Measurements from ENCODE around the gene SLC9A3. TPM values are rescaled to one million over a fixed set of nuclear protein-coding genes. Genes with fewer than 3 reads are reported as not detected.
"Not testable (repeated sequence)": the region's sequence is repeated elsewhere in the genome, so short reads cannot be mapped to it uniquely, and the experiment has no call there.

The SLC9A3 gene
- total RNA-seq, 1 experiment from 2014 or later, result 1.8 TPM

DNA sequence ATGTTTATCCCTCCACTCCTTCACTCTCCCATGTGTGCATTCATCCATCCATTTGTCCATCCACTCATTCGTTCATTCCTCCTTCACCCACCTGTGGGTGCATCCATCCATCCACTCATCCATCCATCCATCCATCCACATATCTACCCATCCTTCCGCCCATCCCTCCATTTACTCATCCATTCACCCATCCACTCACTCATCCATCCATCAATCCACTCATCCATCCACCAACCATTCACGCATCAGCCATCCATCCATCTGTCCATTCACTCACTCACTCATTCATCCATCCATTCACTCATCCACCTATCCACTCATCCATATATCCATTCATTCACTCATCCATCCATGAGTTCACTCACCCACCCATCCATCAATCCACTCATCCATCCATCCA, 7.3 kb downstream of the SLC9A3 start:
- in situ Hi-C loops (cut with HindIII; ENCODE audit: low pct_unique_long_range_greater_than_20kb, low sequenced_read_pairs), result no loop called here

DNA sequence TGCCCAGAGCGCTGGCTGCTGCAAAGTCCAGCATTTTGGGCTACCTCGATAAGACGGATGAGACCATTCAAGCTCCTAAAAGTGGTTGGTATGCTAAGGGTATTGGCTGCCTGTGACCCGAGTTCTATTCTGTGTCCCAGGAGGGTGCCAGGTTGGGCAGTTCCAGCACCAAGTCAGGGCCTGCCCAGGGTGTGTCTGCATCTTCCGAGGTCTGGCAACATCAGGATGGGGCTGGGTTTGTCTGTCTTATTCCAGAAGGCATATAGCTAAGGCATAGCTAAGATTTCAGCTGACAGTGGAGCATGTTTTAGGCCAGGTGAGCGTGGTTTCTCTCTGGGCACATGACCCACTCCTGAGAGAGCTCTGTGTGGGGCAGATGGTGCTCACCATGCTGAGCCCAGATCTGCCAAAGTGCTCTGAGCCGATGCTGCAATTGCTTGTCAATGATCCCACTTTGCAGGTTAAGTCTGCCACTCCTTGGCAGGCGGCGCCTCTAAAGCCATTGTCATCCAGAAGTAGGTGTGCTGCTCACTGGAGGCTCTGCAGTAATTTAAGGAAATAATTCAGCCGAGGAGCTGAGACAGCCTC, 7.8 kb downstream of the SLC9A3 start:
- in situ Hi-C loops (cut with HindIII; ENCODE audit: low pct_unique_long_range_greater_than_20kb, low sequenced_read_pairs), result no loop called here
- DNase-seq (ENCODE audit: low read depth), result no peak

More for the DNA sequence above, 7.3 kb downstream of the SLC9A3 start:
- no peak for DNase-seq (ENCODE audit: low read depth)

DNA sequence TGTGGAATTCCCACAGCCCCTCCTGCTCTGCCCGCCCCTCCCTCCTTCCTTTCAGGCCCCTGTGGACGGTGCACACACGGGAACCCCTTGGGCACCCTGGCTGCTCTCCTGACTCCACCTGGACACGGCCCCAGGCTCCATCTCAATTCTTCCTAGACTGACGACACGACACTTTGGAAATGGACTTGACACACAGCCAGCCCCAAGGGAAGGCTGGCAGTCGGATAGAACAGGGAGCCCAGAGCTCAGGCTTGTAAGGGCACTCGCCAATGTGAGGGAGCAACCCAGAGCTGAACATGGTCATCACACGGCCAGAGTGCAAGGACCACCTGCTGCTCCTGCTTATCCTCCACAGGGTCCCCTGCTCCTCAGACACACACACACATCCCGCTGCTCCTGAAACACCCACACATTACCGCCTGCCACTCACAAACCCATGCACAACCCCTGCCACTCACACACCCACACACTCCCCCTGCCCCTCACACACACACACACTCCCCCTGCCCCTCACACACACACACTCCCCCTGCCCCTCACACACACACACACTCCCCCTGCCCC, 8.9 kb downstream of the SLC9A3 start:
- DNase-seq (ENCODE audit: low read depth), result no peak
- in situ Hi-C loops (cut with HindIII; ENCODE audit: low pct_unique_long_range_greater_than_20kb, low sequenced_read_pairs), result no loop called here

DNA sequence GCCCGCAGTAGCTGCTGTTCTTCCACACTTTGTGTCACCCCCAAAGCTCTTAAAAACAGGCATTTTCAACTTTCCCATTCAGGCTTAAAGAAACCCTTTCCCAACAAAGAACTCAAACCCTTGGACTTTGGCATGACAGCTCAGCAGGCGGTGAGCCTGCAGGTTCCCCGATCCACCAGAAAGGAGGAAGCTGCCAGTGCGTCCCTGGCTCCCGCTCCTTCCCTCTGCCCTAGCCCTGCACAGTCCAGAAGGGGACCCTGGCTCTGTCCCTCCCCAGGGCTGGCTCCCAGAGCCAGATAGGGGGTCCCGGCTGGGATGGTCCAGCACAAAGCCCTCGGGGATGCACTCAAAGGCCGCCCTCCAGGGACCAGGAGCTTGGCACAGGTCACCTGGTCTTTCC, 9.6 kb downstream of the SLC9A3 start:
- in situ Hi-C loops (cut with HindIII; ENCODE audit: low pct_unique_long_range_greater_than_20kb, low sequenced_read_pairs), result no loop called here
- DNase-seq (ENCODE audit: low read depth), result no peak

DNA sequence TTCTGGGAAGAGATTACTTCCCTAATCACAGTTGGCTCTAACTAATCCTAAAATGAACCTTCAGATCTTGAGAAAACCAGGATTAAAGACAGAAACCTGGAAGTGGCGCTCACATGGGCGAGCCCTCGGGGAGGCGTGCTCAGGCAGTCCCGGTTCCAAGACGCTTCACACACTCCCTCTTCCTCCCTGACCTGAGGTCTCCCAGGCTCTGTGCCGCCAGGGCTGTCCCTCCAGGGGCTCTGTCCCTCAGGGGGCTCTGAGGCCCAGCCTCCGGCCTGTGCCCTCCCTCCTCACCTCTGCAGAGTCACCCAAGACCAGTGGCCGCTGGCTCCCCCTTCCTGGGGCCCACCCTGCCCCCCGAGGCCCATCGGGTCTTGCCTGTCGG, 10.2 kb downstream of the SLC9A3 start:
- in situ Hi-C loops (cut with HindIII; ENCODE audit: low pct_unique_long_range_greater_than_20kb, low sequenced_read_pairs), result no loop called here
- DNase-seq (ENCODE audit: low read depth), result no peak

DNA sequence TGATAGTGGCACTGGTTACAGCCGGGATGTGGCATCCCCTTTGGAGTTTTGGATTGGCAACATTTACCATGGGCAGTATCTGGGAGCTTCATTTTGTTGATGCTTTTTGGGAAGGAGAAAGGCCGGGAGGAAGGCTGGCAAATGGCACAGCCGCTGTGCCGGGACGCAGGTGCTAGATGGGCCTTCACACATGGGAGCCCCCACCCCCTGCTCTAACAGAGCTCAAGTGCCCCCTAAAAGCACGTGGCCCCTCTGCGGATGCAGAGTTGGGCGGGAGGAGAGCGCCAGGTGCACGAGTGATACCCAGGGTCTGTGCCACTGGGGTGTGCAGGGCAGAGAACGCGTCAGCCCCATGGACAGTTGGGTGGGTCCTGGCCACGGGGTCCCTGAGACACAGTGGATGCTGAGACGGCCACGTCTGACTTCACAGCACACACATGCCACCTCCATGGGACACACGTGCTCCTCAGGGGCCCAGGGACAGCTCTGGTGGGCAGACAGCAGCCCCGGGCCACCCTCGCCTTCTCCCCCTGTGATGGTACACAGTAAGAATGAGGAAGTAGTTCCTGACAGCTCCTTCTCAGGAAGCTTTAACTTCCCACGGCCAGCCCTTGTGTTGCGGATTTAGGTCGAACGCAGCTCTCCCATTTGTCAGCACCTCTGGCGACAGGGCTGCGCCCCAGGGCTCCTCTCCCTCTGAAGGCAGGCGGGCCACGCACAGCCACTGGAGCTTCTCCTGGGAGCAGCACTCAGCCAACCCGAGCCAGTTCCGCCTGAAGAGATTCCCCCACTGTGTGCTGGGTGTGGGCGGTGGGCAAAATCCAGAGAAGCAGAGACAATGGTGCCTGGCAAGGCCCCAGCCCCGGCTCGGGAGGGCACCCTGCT, 10.8 kb downstream of the SLC9A3 start:
- in situ Hi-C loops (cut with HindIII; ENCODE audit: low pct_unique_long_range_greater_than_20kb, low sequenced_read_pairs), result no loop called here
- DNase-seq (ENCODE audit: low read depth), result no peak

DNA sequence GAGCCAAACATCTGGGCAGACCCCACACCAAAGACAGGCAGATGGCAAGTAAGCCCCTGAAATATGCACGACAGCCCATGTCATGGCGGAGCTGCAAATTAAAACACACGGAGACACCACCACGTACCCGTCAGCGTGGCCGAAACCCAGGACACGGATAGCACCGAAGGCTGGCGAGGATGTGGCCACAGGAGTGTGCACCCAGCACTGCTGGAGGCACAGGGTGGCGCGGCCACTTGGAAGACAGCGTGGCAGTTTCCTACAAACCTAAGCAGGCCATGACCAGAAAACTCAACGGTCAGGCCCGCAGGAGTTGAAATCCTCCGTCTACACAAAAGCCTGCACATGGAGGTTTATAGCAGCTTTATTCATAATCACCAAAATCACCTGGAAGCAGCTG, 12.8 kb downstream of the SLC9A3 start:
- DNase-seq (ENCODE audit: low read depth), result no peak
- in situ Hi-C loops (cut with HindIII; ENCODE audit: low pct_unique_long_range_greater_than_20kb, low sequenced_read_pairs), result no loop called here

DNA sequence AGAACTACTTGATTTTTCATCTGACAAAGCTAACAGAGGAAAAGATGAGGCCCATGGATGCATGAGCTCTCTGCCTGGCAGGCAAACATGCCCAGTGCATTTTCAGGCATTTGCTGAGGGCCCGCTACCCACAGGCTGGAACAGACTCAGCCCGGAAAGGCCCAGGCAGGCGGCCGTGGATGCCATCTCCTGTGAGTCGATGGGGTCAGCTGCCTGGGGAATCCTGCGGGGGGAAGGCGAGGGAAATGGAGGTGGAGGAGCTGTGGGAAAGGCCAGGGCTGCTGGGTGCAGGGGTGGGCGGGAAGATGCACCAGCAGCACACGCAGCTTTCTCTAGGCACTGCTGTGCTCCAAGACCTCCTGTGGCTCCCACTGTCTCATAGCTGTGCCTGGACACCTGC, 13.7 kb downstream of the SLC9A3 start:
- DNase-seq (ENCODE audit: low read depth), result no peak
- in situ Hi-C loops (cut with HindIII; ENCODE audit: low pct_unique_long_range_greater_than_20kb, low sequenced_read_pairs), result no loop called here

DNA sequence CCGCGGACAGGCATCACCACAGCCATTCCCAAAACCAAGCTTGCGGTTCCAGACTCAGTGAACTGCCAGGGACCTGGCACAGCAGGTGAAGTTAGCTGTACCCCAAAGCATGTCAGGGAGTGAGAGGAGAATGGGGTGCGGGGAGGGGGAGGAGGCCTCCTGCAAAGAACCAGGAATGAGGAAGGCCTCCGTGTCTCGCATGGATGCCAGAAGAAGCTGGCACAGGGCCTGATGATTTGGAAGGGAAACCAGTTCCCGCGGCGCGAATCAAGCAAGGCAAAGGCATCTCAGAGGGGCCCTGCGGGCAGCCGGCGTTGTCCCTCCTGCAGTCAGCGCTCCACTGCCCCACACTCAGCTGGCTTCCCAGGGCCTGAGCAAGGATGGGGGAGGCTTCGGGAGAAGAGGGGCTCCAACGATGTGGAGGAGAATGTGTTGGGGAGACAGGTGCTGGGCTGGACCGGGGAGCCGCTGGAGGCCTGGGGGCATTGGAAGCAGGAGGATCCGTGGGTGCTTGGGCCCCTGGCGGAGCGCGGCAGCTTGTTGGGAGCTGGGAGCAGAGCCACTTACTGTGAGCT, 14.6 kb downstream of the SLC9A3 start:
- no peak for DNase-seq (ENCODE audit: low read depth)
- in situ Hi-C loops (cut with HindIII; ENCODE audit: low pct_unique_long_range_greater_than_20kb, low sequenced_read_pairs), result no loop called here

DNA sequence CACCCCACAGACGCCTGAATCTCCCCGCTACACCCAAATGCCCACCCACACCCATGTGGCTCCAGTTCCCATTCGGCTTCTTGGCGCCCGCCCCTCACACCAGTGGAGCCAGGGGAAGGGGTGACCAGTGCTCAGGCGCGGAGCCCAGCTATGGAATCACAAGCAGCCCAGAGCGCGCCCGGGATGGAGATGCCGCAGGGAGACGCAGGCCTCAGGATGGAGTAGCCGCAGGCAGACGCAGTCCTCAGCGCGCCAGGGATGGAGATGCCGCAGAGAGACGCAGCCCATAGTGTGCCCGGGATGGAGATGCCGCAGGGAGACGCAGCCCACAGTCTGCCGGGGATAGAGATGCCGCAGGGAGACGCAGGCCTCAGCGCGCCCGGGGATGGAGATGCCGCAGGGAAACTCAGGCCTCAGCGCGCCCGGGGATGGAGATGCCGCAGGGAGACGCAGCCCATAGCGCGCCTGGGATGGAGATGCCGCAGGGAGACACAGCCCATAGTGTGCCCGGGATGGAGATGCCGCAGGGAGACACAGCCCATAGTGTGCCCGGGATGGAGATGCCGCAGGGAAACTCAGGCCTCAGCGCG, 16.2 kb downstream of the SLC9A3 start:
- not testable (repeated sequence) for DNase-seq (ENCODE audit: low read depth)

DNA sequence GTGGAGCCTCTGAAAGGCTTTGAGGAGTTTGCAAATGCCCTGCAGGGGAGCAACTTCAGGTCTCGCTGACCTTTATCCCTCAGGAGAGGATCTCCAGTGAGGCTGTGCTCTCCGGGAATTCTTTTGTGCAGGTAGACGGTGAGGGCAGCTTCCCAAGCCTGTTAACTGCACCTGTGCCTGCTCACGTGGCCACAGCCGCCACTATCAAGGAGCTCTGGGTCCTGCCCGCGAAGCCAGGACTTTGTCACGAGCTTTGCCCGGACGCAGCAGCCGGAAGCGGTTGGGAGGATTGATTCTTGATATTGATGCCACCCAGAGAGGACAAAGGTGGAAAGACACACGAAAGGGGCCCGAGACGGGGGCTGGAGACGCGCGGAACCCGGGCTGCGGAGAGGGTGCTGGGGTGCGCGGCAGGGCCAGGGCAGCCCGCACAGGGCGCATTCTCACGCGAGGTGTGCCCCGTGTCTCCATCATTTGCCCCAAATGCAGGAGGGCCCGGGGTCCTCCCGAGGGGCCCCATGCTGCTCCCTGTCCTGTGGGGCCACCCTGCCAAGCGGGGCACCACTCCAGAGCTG, 18.2 kb downstream of the SLC9A3 start:
- in situ Hi-C loops (cut with HindIII; ENCODE audit: low pct_unique_long_range_greater_than_20kb, low sequenced_read_pairs), result no loop called here
- no peak for DNase-seq (ENCODE audit: low read depth)

More for the DNA sequence above, 16.2 kb downstream of the SLC9A3 start:
- in situ Hi-C loops (cut with HindIII; ENCODE audit: low pct_unique_long_range_greater_than_20kb, low sequenced_read_pairs), result not testable (repeated sequence)

DNA sequence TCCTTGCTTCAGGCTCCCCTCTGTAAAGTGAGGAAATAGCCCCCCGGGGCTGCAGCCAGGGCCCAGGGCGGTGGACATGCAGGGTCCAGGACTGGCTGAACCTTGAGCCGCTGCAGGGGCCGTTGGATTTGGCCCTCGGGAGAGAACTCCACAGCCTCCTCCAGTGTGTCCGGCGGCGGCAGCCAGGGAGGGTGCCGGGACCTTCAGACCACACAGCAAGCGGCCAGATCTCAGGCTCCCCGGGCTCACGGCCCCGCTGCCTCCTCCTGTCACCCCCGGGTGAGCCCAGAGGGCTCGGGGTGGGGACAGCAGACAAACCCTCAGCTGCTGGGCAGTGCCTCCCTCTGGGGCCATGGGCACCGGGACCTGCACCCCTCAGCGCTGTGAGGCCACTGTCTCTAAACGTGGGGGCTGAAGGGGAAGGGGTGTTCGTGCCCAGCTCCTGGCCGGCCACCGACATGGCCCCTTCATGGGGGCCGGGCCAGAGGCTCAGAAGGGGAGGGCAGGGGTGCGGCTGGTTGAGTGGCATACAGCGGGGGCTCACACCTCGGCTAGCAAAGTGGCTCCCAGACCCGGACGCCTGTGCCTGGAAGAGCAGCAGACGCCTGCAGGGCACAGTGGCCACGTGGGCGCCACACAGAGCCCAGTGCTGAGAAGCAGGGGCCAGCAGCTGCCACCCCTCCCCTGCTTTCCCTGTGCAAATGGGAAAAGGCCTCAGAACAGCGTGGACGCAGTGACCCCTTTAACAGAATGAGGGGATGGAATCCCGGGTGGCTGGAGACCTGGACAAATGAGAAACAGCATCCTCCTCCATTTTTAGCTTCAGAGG, 19.7 kb downstream of the SLC9A3 start:
- in situ Hi-C loops (cut with HindIII; ENCODE audit: low pct_unique_long_range_greater_than_20kb, low sequenced_read_pairs), result no loop called here

DNA sequence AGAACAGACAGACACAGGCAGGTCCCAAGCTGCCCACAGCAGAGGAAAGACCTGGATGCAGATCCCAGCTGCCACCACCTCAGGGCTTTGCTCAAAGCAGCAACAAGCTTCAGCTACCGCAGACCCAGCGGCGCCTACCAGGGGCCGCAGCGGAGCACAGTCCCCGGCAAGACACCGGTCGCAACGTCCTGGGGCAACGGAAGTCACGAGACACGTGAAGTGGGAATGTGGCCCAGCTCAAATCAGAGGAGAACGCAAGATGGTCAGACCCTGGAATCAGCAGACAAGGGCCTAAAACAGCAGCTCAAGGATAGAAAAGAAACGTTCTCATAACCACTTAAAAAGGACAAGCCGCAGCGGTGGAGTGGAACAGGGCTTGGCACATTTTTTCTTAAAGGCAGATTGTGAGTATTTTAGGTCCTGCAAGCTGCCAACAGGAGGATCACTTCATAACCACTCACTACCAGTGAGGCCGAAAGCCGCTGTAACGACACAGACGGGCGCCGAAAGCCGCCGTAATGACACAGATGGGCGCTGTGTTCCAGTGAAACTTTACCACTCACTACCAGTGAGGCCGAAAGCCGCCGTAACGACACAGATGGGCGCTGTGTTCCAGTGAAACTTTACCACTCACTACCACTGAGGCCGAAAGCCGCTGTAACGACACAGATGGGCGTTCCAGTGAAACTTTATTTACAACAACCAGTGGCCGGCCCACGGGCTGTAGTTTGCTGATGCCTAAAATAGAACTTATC, 21.7 kb downstream of the SLC9A3 start:
- in situ Hi-C loops (cut with HindIII; ENCODE audit: low pct_unique_long_range_greater_than_20kb, low sequenced_read_pairs), result no loop called here
- DNase-seq (ENCODE audit: low read depth), result no peak

More for the DNA sequence above, 19.7 kb downstream of the SLC9A3 start:
- no peak for DNase-seq (ENCODE audit: low read depth)

DNA sequence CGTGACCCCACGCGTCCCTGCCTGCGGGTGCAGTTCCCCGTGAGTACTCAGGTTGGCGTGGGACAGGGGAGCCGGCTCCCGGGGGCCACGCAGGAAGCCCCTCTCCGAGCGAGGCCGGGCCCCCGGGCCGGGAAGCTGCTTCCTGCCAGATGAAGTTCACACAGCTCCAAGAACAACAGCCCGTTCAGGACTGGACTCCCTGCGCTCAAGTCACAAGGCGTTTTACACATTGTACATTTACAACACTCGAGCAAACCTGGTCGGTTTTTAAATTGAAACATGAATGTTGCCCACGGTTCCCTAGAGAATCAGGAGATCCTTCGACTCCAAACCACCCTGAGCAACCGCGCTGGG, 22.4 kb downstream of the SLC9A3 start:
- DNase-seq (ENCODE audit: low read depth), result no peak
- in situ Hi-C loops (cut with HindIII; ENCODE audit: low pct_unique_long_range_greater_than_20kb, low sequenced_read_pairs), result no loop called here

DNA sequence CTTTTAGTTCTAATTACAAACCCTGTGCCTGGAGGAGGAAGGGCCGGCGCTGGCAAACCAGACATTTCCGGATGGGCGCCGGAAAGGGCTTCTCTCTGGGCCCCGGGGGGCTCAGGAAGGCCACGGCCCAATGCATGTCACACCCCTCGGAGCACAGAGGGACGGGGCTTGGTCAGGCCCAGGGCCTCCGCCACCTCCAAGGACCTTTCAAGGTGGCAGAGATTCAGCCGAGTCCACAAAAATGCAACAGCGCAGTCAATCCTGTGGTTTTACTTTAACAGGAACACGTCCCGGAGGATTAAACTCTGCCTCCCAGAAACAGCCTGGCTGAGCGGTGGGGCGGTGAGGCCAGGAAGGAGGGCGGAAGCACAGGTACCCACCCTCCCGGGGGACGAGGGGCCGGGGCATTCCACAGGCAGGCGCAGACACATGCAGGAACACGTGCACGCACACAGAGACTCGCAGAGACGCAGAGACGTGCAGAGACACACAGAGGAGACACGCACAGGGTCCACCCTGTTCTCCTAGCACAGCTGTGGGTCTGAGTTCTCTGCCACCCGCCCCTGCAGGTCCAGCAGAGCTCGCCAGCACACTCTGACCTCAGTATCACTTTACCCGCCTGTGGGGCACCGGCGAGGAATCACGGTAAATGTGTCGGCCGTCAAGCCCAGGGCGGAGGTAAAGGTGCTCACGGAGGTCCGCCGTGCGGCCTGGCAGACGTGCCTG, 23.0 kb downstream of the SLC9A3 start:
- no peak for DNase-seq (ENCODE audit: low read depth)

DNA sequence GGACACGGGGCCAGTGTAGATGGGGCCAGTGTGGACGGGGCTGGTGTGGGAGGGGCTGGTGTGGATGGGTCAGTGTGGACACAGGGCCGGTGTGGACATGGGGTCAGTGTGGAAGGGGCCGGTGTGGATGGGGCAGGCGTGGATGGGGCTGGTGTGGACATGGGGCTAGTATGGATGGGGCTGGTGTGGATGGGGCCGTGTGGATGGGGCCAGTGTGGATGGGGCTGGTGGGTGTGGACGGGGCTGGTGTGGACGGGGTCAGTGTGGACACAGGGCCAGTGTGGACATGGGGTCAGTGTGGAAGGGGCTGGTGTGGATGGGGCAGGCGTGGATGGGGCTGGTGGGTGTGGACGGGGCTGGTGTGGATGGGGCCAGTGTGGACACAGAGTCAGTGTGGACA, 23.8 kb downstream of the SLC9A3 start:
- DNase-seq (ENCODE audit: low read depth), result no peak
- in situ Hi-C loops (cut with HindIII; ENCODE audit: low pct_unique_long_range_greater_than_20kb, low sequenced_read_pairs), result no loop called here

More for the DNA sequence above, 23.0 kb downstream of the SLC9A3 start:
- in situ Hi-C loops (cut with HindIII; ENCODE audit: low pct_unique_long_range_greater_than_20kb, low sequenced_read_pairs), result no loop called here
